Chondrocyte (in vitro differentiated cells): ENCODE measurements around the gene THBS1. TPM values are rescaled to one million over a fixed set of nuclear protein-coding genes. Genes with fewer than 3 reads are reported as not detected.

Experiments
- DNase-seq: peaks from one replicate; pipeline ENCODE4 v3.0.0; 2021; ENCODE audit warnings: mixed read lengths, low spot score
- H3K27ac Mint-ChIP-seq: one replicate; pipeline ENCODE4 v1.8.0; 2021; ENCODE audit warnings: mild to moderate bottlenecking, moderate library complexity, mixed read lengths; ENCODE audit not compliant: unreplicated experiment
- H3K27me3 Mint-ChIP-seq: 2 replicates; pipeline ENCODE4 v1.8.0; 2021; ENCODE audit warnings: low read depth, mixed read lengths
- H3K36me3 Mint-ChIP-seq: 2 replicates; pipeline ENCODE4 v1.8.0; 2021; ENCODE audit warnings: low read depth, mixed read lengths
- H3K4me1 Mint-ChIP-seq: 2 replicates; pipeline ENCODE4 v1.8.0; 2021; ENCODE audit warnings: low read depth, mild to moderate bottlenecking, mixed read lengths
- H3K4me3 Mint-ChIP-seq: one replicate; pipeline ENCODE4 v1.8.0; 2021; ENCODE audit warnings: mild to moderate bottlenecking, moderate library complexity, mixed read lengths; ENCODE audit not compliant: unreplicated experiment
- H3K9me3 Mint-ChIP-seq: 2 replicates; pipeline ENCODE4 v1.8.0; 2021; ENCODE audit warnings: low read depth, mixed read lengths
- CTCF ChIP-seq: fragments of 200-600 bp; sonication (generic); IDR thresholded peaks from 2 replicates; pipeline ENCODE4 v1.5.0; 2021; ENCODE audit warnings: antibody characterized with exemption, mild to moderate bottlenecking, moderate library complexity
- total RNA-seq: library from RNA; stranded (reverse); gene quantifications from 3 replicates; pipeline ENCODE4 v1.2.1, GENCODE V29; 2021

THBS1 gene
- total RNA-seq, 1 donor from 2014 or later: 2,361 TPM

DNA sequence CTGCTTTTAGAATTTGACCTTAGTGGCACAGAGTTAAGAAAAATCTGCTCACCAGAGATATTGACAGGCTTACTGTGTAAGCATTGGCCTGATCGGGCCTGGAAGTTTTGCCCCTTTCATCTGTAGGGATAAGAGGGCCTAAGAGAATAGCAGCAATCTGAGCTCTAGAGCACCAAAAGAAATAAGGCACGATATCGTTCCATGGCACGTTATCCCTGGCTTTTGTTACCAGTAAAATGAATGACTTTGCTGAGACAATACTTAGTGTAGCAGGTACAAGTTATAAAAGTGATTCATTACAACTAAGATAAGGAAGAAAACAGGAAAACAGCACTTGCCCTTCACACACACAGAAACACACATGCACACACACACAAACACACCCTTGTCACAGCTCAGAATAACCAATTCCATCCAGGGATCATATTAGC is 5.0 kb downstream of the THBS1 start:
- Mint-ChIP-seq H3K36me3 (peaks cover 88% of the 10 kb centered on the region), H3K9me3 (no peaks in the 10 kb centered on the region), H3K27ac (peak overlapping the region; percentile 72), H3K27me3 (no peaks in the 10 kb centered on the region), H3K4me1 (peaks cover 88% of the 10 kb centered on the region), H3K4me3 (peak overlapping the region; percentile 99)
- TF ChIP-seq CTCF: no peak
- DNase-seq: no peak

- DNase-seq: no peak
- Mint-ChIP-seq H3K4me3 (peak overlapping the region; percentile 99), H3K27ac (peak overlapping the region; percentile 72), H3K9me3 (no peaks in the 10 kb centered on the region), H3K27me3 (no peaks in the 10 kb centered on the region), H3K4me1 (peaks cover 95% of the 10 kb centered on the region), H3K36me3 (peaks cover 90% of the 10 kb centered on the region)
- TF ChIP-seq CTCF: no peak
These were observed 5.7 kb downstream of the THBS1 start for GRCh38 chr15:39586387-39587095.

- peaks cover 97% of the 10 kb centered on the region for H3K4me1 Mint-ChIP-seq
- TF ChIP-seq CTCF: no peak
- DNase-seq: no peak
- H3K9me3 Mint-ChIP-seq: no peaks in the 10 kb centered on the region
- peaks cover 89% of the 10 kb centered on the region for H3K36me3 Mint-ChIP-seq
- H3K4me3 Mint-ChIP-seq: peak overlapping the region; percentile 99
- H3K27me3 Mint-ChIP-seq: no peaks in the 10 kb centered on the region
- H3K27ac Mint-ChIP-seq: peak overlapping the region; percentile 81
These were observed 6.3 kb downstream of the THBS1 start for GRCh38 chr15:39587096-39587721.

DNA sequence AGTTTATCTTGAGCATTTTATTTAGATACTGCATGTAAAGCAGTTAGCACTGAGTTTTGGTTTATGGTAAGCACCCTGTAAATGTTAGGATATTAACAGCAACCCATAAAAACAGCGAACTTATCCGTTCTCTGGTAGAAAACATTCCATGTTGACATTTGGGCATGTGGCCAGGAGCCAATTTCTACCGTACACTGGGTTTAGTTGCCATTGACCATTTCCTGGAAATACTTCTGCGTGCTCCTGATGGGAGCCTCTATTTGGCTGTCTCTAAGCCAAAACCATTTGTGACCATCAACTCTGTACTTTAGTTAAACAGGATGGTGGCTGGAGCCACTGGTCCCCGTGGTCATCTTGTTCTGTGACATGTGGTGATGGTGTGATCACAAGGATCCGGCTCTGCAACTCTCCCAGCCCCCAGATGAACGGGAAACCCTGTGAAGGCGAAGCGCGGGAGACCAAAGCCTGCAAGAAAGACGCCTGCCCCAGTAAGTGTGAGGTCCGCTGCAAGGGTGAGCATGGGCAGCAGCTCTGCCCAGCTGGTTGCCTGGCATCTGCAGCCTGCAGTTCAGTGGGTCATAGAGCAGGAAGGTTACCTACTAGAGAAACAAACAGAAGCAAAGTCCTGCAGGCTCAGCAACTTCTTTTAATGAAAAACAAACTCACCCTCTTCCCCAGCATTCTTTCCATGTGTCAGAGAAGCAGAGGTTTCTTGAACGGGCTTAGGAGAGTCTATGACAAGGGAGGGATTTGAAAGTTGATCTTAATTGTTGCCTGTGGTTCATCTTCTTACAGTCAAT is 7.1 kb downstream of the THBS1 start:
- peak overlapping the region; percentile 81 for H3K27ac Mint-ChIP-seq
- no peak for DNase-seq
- no peaks in the 10 kb centered on the region for H3K9me3 Mint-ChIP-seq
- TF ChIP-seq CTCF: no peak
- peaks cover 89% of the 10 kb centered on the region for H3K36me3 Mint-ChIP-seq
- peaks cover 98% of the 10 kb centered on the region for H3K4me1 Mint-ChIP-seq
- peak overlapping the region; percentile 53 for H3K4me3 Mint-ChIP-seq
- no peaks in the 10 kb centered on the region for H3K27me3 Mint-ChIP-seq

- no peaks in the 10 kb centered on the region for H3K27me3 Mint-ChIP-seq
- H3K4me3 Mint-ChIP-seq: peak overlapping the region; percentile 53
- H3K4me1 Mint-ChIP-seq: peaks cover 98% of the 10 kb centered on the region
- H3K9me3 Mint-ChIP-seq: no peaks in the 10 kb centered on the region
- H3K36me3 Mint-ChIP-seq: peaks cover 89% of the 10 kb centered on the region
- no peak for TF ChIP-seq CTCF
- DNase-seq: no peak
- H3K27ac Mint-ChIP-seq: peak overlapping the region; percentile 81
These were observed 7.8 kb downstream of the THBS1 start for GRCh38 chr15:39588531-39589192.
